ENCODE data around the gene MPPE1.

The MPPE1 gene

DNA sequence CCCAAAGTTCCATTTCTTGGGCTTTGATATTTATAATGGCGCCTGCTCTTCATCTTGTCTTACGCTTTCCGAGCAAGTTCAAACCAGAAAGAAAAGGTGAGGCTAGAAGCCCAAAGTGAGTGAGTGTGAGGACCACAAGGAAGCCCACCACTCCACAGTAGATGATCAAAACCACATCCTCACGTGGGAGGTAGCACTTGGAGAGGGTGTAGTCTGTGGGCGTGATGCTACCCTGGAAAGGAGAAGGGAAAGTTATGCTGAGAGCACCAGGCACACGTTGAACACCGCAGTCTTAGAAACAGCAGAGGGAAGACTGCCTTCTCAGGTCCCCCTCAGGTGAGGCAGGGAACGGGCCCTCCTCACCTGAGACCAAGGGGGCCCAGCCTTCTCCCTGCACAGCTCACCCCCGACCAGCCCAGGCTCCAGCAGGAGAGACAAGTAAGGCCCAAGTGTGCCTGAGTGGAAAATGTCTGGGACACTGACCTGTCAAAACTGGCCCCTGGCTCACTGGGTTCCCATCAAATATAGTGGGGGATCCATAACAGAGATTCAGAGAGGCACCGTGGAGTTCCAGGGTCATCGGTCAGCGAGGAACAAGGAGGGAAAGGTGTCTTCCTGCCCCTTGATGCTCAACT lies 23.6 kb downstream of the MPPE1 start:
- no peak for DNase-seq (ENCODE audit: low spot score)
- TF ChIP-seq, protein P1, sequence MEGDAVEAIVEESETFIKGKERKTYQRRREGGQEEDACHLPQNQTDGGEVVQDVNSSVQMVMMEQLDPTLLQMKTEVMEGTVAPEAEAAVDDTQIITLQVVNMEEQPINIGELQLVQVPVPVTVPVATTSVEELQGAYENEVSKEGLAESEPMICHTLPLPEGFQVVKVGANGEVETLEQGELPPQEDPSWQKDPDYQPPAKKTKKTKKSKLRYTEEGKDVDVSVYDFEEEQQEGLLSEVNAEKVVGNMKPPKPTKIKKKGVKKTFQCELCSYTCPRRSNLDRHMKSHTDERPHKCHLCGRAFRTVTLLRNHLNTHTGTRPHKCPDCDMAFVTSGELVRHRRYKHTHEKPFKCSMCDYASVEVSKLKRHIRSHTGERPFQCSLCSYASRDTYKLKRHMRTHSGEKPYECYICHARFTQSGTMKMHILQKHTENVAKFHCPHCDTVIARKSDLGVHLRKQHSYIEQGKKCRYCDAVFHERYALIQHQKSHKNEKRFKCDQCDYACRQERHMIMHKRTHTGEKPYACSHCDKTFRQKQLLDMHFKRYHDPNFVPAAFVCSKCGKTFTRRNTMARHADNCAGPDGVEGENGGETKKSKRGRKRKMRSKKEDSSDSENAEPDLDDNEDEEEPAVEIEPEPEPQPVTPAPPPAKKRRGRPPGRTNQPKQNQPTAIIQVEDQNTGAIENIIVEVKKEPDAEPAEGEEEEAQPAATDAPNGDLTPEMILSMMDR (IDR thresholded peaks at IDR 0.05; ENCODE audit: extremely low read depth, insufficient read depth, missing control alignments): no peak
- in situ Hi-C loops (cut with MboI; ENCODE audit: low pct_unique_long_range_greater_than_20kb, low sequenced_read_pairs, unreplicated experiment): loop anchor here (25.0 kb wide), 1 partner anchor 97 kb away; no protein-coding TSS in a partner anchor

DNA sequence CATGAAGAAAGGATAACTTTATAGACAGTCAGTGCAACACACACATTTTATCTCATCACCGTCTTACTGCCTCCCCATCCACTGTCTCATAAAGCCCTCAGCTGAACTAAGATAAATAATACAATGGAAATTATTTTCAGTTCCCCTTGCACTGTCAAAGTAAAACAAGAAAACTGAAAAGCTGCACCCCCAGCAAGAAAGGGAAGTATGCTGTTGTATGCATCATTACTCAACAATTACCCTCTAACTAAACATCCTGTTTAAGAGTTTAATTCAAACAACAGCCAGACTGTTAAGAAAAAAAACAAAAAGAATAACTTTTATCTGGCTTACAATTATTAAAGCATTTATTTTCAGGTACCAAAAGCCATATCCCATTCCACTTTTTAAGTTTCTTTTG lies 25.0 kb downstream of the MPPE1 start:
- in situ Hi-C loops (cut with MboI; ENCODE audit: low pct_unique_long_range_greater_than_20kb, low sequenced_read_pairs, unreplicated experiment): loop anchor here (25.0 kb wide), 1 partner anchor 96 kb away; no protein-coding TSS in a partner anchor
- TF ChIP-seq, protein P1 (IDR thresholded peaks at IDR 0.05; ENCODE audit: extremely low read depth, insufficient read depth, missing control alignments): no peak
- DNase-seq (ENCODE audit: low spot score): peak; percentile 75

DNA sequence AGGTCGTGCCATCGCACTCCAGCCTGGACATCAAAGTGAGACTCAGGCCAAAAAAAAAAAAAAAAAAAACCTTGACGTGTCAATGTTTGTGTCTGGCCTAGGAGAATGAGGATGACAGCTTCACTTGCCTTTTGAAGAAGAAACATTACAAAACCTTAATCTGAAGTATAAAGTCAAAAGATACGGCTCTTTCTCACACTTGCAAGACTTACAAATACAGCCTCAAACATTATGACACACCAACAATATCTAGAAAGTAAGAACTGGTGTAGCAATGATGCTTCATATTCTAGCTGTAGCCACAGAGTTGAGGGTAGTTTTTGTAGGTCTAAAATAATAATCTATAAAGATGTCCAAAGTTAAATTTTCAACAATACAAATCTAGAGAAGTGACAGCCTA lies 25.5 kb downstream of the MPPE1 start:
- TF ChIP-seq, protein P1 (IDR thresholded peaks at IDR 0.05; ENCODE audit: extremely low read depth, insufficient read depth, missing control alignments): no peak
- in situ Hi-C loops (cut with MboI; ENCODE audit: low pct_unique_long_range_greater_than_20kb, low sequenced_read_pairs, unreplicated experiment): loop anchor here (25.0 kb wide), 1 partner anchor 95 kb away; no protein-coding TSS in a partner anchor
- DNase-seq (ENCODE audit: low spot score): no peak

DNA sequence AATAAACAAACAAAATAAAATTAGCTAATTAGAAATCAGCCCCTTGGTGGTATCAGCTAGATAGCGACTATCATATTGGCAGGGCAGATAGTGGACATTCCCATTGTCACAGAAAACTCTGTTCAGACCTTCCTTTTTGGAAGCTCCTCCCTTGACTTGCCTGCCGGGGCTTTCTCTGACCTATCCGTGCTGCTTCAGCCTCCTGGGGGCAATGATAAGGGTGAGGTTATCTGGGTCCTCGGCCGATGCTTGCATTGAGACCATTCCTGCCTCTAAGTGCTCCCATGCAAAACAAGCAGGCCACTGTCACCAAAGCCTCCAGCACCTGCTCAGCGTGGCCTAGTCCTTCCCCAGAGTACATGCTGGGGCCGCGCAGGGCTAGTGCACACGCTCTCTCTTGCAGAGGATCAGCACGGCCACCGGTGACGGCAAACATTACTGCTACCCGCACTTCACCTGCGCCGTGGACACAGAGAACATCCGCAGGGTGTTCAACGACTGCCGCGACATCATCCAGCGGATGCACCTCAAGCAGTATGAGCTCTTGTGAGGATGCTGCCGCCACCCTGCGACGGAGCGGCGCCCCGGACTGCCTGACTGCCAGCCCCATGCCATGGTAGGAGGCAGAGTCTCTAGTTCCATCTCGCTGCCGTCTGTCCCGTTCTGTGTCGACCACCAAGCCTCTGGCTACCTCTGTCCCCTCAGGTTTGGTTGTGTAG lies 27.4 kb downstream of the MPPE1 start:
- TF ChIP-seq, protein P1 (IDR thresholded peaks at IDR 0.05; ENCODE audit: extremely low read depth, insufficient read depth, missing control alignments): no peak
- DNase-seq (ENCODE audit: low spot score): no peak
- in situ Hi-C loops (cut with MboI; ENCODE audit: low pct_unique_long_range_greater_than_20kb, low sequenced_read_pairs, unreplicated experiment): loop anchor here (25.0 kb wide), 1 partner anchor 93 kb away; no protein-coding TSS in a partner anchor

DNA sequence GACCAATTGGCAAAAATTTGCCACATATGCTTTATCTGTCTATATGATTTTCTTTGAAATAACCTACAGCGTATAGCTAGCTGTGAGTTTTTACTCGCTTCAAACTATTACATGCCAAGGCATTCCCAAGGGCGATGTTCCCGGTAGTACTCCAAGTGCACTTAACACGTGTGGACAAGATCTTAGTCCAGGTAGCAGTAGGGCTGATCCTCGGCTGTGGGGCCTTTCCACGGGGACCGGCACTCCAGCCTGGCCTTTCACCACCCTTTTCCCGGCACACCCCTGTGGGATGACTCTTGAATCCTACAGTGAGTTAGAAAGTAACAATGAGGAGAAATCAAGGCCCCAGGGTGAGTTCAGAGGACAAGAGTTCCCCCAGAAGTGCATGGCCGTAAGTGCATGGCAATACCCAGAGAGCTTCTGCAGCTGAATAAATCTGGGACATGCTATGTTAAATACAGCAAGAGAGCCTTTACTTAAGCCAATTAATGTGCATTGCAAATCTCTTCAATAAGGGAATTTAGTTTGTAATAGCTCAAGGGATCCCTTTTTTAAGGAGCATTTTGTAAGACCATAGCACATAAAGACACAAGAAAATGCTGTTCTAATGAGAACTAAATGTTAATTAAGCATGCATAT lies 30.5 kb downstream of the MPPE1 start:
- no peak for DNase-seq (ENCODE audit: low spot score)
- in situ Hi-C loops (cut with MboI; ENCODE audit: low pct_unique_long_range_greater_than_20kb, low sequenced_read_pairs, unreplicated experiment): loop anchor here (25.0 kb wide), 1 partner anchor 90 kb away; no protein-coding TSS in a partner anchor
- TF ChIP-seq, protein P1 (IDR thresholded peaks at IDR 0.05; ENCODE audit: extremely low read depth, insufficient read depth, missing control alignments): no peak

DNA sequence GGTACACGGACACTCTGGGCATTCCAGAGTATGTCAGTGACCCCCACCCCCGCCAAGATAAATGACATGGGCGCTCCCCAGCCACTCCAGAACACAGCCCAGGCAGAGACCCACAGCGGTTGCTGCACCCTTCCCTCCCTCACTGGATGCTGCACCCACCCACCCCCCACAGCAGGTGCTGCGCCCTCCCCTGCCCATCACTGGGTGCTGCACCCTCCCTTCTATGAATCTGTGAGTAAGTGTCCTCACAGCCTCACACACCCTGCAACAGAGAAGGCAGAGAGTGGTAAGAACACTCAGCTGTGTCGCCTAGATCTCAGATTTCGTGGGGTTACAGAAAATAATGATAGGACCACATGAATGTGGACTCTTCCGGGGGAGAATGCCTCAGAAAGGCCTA lies 33.4 kb downstream of the MPPE1 start:
- no peak for DNase-seq (ENCODE audit: low spot score)

More for the DNA sequence above, 33.4 kb downstream of the MPPE1 start:
- TF ChIP-seq, protein P1 (IDR thresholded peaks at IDR 0.05; ENCODE audit: extremely low read depth, insufficient read depth, missing control alignments): no peak
- in situ Hi-C loops (cut with MboI; ENCODE audit: low pct_unique_long_range_greater_than_20kb, low sequenced_read_pairs, unreplicated experiment): loop anchor here (25.0 kb wide), 1 partner anchor 87 kb away; no protein-coding TSS in a partner anchor
